Transverse colon (tissue), 4 donors: Measurements from ENCODE around the gene SVBP. TPM values are rescaled to one million over a fixed set of nuclear protein-coding genes. Genes with fewer than 3 reads are reported as not detected.

Source experiments
- DNase-seq: peaks from one replicate; pipeline ENCODE4 v3.0.0-alpha.2; 2019
- H3K27ac ChIP-seq, 4 donors: fragments of 200-600 bp; sonication (generic); 2 replicates each; pipeline ENCODE4 v1.5.1; 2016 to 2018; ENCODE audit warnings: inconsistent platforms in 4 of 4
- H3K27me3 ChIP-seq: fragments of 200-600 bp; sonication (generic); 2 replicates; pipeline ENCODE4 v1.5.1; 2017; ENCODE audit warnings: inconsistent platforms
- H3K36me3 ChIP-seq, 4 donors: fragments of 200-600 bp; sonication (generic); 2 replicates each; pipeline ENCODE4 v1.5.1; 2017 to 2019; ENCODE audit warnings: inconsistent platforms in 4 of 4
- H3K4me1 ChIP-seq, 4 donors: fragments of 200-600 bp; sonication (generic); 2 replicates each; pipeline ENCODE4 v1.5.1; 2017 to 2020; ENCODE audit warnings: inconsistent platforms in 4 of 4
- H3K4me3 ChIP-seq, 4 donors: fragments of 200-600 bp; sonication (generic); 1 replicate in 1 of 4; 2 replicates in 3 of 4; pipeline versions ENCODE4 v1.5.1 to v1.6.1; 2017 to 2019; ENCODE audit warnings: inconsistent platforms in 4 of 4
- H3K9me3 ChIP-seq, 2 donors: fragments of 200-600 bp; sonication (generic); 2 replicates each; pipeline ENCODE4 v1.5.1; 2017 to 2019; ENCODE audit warnings: inconsistent platforms in 2 of 2
- EP300 ChIP-seq: sonication (generic); formaldehyde crosslinking; IDR thresholded peaks from one replicate; pipeline ENCODE4 v1.6.1; 2017; ENCODE audit warnings: antibody characterized with exemption, low read depth
- POLR2A ChIP-seq: fragments of 450-650 bp; IDR thresholded peaks from one replicate; pipeline ENCODE4 v1.6.1; 2016; ENCODE audit warnings: antibody characterized with exemption, mild to moderate bottlenecking, moderate library complexity
- POLR2AphosphoS5 ChIP-seq, 3 donors: sonication (generic); formaldehyde crosslinking; IDR thresholded peaks; one replicate each; pipeline ENCODE4 v1.6.1; 2016; ENCODE audit warnings: antibody characterized with exemption in 3 of 3
- WGBS, 2 donors: methylation state at CpG; one replicate each; pipeline ENCODE4 v1.1.5; 2018; ENCODE audit warnings: low coverage in 1 of 2; 5-methylcytosine and 5-hydroxymethylcytosine counted together
- in situ Hi-C, 4 donors: fragments of 200-750 bp; cut with MboI; loops; one replicate each; pipeline versions ENCODE4 v1.15.0 to v1.15.1; 2017; ENCODE audit warnings: low sequenced_read_pairs in 3 of 4, low pct_ligation_motif_present in 1 of 4, low pct_unique_long_range_greater_than_20kb in 1 of 4
- intact Hi-C: fragments of 100-400 bp; cut with DNase I; formaldehyde crosslinking; loops from one replicate; pipeline ENCODE4 v1.15.1; 2023; ENCODE audit warnings: low total_unique reads
- total RNA-seq, 4 donors: library from RNA; depleted of rRNA; stranded (reverse); fragments of >200 nt; gene quantifications; one replicate each; pipeline ENCODE4 v1.1.0, GENCODE V29; 2016
- TF ChIP-seq, protein P1 (sequence below), 5 experiments: fragments of 200-600 bp in 3 of 5; fragments of 450-650 bp in 2 of 5; sonication (generic) in 3 of 5; IDR thresholded peaks; 1 replicate in 2 of 5; 2 replicates in 3 of 5; pipeline ENCODE4 v1.5.1; 2016 to 2017; ENCODE audit warnings: antibody characterized with exemption in 5 of 5, inconsistent platforms in 3 of 5, mild to moderate bottlenecking in 2 of 5, moderate library complexity in 1 of 5

Gene SVBP
- total RNA-seq, 4 donors from 2014 or later: 15.3 to 33.3 (median 17.6) TPM

DNA sequence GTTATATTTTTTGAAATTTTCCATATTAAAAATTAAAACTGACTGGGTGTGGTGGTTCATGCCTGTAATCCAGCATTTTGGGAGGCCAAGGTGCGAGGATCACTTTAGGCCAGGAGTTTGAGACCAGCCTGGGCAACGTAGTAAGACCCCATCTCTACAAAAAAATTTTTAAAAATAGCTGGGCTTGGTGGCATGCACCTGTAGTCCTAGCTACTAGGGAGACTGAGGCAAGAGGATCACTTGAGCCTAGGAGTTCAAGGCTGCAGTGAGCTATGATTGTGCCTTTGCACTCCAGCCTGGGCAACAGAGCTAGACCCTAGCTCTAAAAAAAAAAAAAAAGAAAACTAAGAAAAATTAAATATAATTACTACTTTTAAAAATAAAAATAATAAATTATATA lies 4.5 kb upstream of the SVBP start:
- Histone ChIP-seq H3K27ac (no peak overlapping the region), H3K9me3 (no peaks in the 10 kb centered on the region), H3K4me3 (no peak overlapping the region), H3K36me3 (no peaks in the 10 kb centered on the region), H3K27me3 (no peaks in the 10 kb centered on the region), H3K4me1 (peaks cover 0 to 20% (median 5%) of the 10 kb centered on the region in 4 donors)
- TF ChIP-seq EP300: no peak
- TF ChIP-seq, protein P1, sequence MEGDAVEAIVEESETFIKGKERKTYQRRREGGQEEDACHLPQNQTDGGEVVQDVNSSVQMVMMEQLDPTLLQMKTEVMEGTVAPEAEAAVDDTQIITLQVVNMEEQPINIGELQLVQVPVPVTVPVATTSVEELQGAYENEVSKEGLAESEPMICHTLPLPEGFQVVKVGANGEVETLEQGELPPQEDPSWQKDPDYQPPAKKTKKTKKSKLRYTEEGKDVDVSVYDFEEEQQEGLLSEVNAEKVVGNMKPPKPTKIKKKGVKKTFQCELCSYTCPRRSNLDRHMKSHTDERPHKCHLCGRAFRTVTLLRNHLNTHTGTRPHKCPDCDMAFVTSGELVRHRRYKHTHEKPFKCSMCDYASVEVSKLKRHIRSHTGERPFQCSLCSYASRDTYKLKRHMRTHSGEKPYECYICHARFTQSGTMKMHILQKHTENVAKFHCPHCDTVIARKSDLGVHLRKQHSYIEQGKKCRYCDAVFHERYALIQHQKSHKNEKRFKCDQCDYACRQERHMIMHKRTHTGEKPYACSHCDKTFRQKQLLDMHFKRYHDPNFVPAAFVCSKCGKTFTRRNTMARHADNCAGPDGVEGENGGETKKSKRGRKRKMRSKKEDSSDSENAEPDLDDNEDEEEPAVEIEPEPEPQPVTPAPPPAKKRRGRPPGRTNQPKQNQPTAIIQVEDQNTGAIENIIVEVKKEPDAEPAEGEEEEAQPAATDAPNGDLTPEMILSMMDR (IDR thresholded peaks at IDR 0.05): no peak
- TF ChIP-seq POLR2A: no peak
- no peak for TF ChIP-seq POLR2AphosphoS5 (IDR thresholded peaks at IDR 0.05)
- intact Hi-C loops (no loop called here), in situ Hi-C loops (no loop called here)
- 94 to 100% methylated on average over 2 of the region's 2 CpGs for WGBS, 2 donors
- no peak for DNase-seq

DNA sequence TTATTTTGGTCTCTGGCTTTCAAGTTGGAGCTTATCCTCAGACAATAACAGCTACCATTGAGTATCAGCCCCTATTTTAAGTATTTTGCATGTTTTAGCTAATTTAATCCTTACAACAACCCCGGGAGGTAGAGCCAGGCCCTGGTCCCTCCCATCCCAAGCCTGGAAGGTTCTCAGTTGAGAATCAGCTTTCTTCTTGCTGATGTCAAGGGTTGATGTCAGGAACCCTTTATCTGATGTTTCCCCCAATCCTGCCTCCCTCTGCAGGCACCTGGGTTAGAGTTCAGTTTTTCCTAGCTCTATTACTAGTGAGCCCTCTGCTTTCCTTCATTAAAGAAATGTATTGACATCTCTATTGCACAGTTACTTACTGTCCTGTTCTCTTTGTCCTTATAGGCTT lies 3.6 kb upstream of the SVBP start:
- in situ Hi-C loops: no loop called here
- peaks cover 2 to 29% (median 13%) of the 10 kb centered on the region in 4 donors for H3K4me1 ChIP-seq
- intact Hi-C loops: no loop called here
- no peaks in the 10 kb centered on the region for H3K9me3 ChIP-seq
- DNase-seq: no peak
- H3K36me3 ChIP-seq: no peaks in the 10 kb centered on the region
- no peak overlapping the region for H3K4me3 ChIP-seq
- H3K27ac ChIP-seq: no peak overlapping the region
- no peaks in the 10 kb centered on the region for H3K27me3 ChIP-seq
- WGBS, 2 donors: 50 to 71% methylated on average over 1 of the region's 1 CpG
- TF ChIP-seq POLR2AphosphoS5 (IDR thresholded peaks at IDR 0.05) (no peak), POLR2A (no peak), EP300 (no peak)
- TF ChIP-seq, protein P1 (IDR thresholded peaks at IDR 0.05): no peak

DNA sequence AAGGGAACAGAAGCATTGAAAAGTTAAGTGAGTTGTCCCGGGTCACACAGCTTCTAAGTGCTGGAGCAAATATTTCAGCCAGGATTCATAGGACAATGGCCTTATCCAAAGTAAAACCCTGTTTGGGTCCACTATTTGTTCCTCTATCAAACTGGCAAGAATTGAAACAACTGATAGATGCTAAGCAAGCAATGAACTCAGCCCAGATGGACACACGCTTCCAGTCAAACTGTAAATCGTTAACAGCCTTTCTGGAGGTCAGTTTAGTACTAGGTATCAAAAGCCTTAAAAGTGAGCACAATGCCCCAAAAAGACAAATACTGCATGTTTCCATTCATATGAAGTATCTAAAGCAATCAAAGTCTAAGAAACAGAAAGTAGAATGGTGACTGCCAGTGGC lies 779 bp upstream of the SVBP start:
- Histone ChIP-seq H3K27ac (no peak overlapping the region), H3K9me3 (no peaks in the 10 kb centered on the region), H3K36me3 (no peaks in the 10 kb centered on the region), H3K27me3 (no peaks in the 10 kb centered on the region), H3K4me1 (peaks cover 4 to 31% (median 15%) of the 10 kb centered on the region in 4 donors), H3K4me3 (peak overlapping the region in 1 of 4 donors; percentile 92)
- TF ChIP-seq POLR2AphosphoS5 (IDR thresholded peaks at IDR 0.05): no peak
- no peak for TF ChIP-seq POLR2A
- TF ChIP-seq, protein P1 (IDR thresholded peaks at IDR 0.05): no peak
- no peak for TF ChIP-seq EP300
- in situ Hi-C loops: no loop called here
- intact Hi-C loops: no loop called here
- WGBS, 2 donors: 86 to 97% methylated on average over 1 to 3 of the region's 3 CpGs
- DNase-seq: no peak

DNA sequence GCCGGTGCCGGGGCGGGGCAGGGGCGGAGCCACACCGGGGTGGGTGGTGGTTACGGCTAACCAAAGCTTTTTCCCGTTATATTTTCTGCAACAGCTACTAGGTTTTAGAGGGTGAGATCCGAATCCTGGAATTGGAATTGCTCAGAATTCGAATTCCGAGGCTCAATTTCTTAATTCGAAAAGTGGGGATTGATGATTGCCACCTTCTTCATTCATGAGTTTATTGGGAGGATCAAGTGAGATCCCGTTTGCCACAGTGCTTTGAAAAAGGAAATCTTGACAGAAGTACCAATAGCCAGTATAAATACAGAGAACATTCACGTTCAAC lies 207 bp upstream of the SVBP start:
- 0 to 1% methylated on average over 1 to 7 of the region's 13 CpGs for WGBS, 2 donors
- Histone ChIP-seq H3K4me1 (peaks cover 4 to 27% (median 15%) of the 10 kb centered on the region in 4 donors), H3K9me3 (no peaks in the 10 kb centered on the region), H3K4me3 (peak overlapping the region in 3 of 4 donors; percentile 77 to 92 (median 82)), H3K27me3 (no peaks in the 10 kb centered on the region), H3K36me3 (no peaks in the 10 kb centered on the region), H3K27ac (peak overlapping the region; percentile 97 to 99 (median 98))
- DNase-seq: no peak
- in situ Hi-C loops: no loop called here
- TF ChIP-seq, protein P1 (IDR thresholded peaks at IDR 0.05): no peak
- TF ChIP-seq POLR2AphosphoS5 (IDR thresholded peaks at IDR 0.05) (no peak), EP300 (no peak), POLR2A (no peak)
- intact Hi-C loops: no loop called here
